ENCODE results near the gene PDZD7. TPM values are rescaled to one million over a fixed set of nuclear protein-coding genes. Genes with fewer than 3 reads are reported as not detected.

Gene PDZD7
- total and polyA plus RNA-seq, 2 donors (not counting 3 experiments of a cell fraction or from before 2014, with no cell fraction given) = 0.41 to 1.6 TPM

GRCh38 chr10:101033276-101033675 is 2.3 kb upstream of the PDZD7 start:
- ChIA-PET POLR2A (no interaction called here), CTCF (interaction anchor here (1.0 to 6.3 kb wide), 3 partner anchors 8 to 17 kb away, joined by 4 to 74 read pairs (median 66); no protein-coding TSS in a partner anchor)
- Histone ChIP-seq H4K20me1 (replicated peaks; ENCODE audit: control insufficient read depth, extremely low read depth, insufficient read depth, low read length) (no peaks in the 10 kb centered on the region), H3K36me3 (ENCODE audit: control insufficient read depth in 2 of 2, extremely low read depth in 1 of 2, insufficient read depth in 2 of 2, low read length in 2 of 2) (peaks cover 18 to 31% of the 10 kb centered on the region in 2 experiments), H3K4me3 (replicated peaks in 1 of 3; ENCODE audit: insufficient read depth in 1 of 3, low read depth in 1 of 3, low read length in 3 of 3) (peak overlapping the region in 2 of 3 experiments; percentile 71 to 77), H3K27me3 (ENCODE audit: control insufficient read depth in 2 of 2, insufficient read depth in 2 of 2, low read length in 2 of 2) (peaks cover 0 to 8% of the 10 kb centered on the region in 2 experiments), H3K4me2 (ENCODE audit: insufficient read depth, low read length) (peak overlapping the region; percentile 66), H2AFZ (ENCODE audit: low read depth, low read length) (no peak overlapping the region), H3K27ac (ENCODE audit: insufficient read depth, low read depth, low read length) (peak overlapping the region; percentile 91), H3K9me3 (replicated peaks; ENCODE audit: control insufficient read depth, insufficient read depth, low read length) (no peaks in the 10 kb centered on the region), H3K9me1 (replicated peaks; ENCODE audit: control insufficient read depth, extremely low read depth, insufficient read depth, low read length) (no peaks in the 10 kb centered on the region), H3K79me2 (ENCODE audit: control insufficient read depth, insufficient read depth, low read length) (peaks cover 11% of the 10 kb centered on the region), H3K4me1 (ENCODE audit: control insufficient read depth, extremely low read depth, insufficient read depth, low read length) (peaks cover 16% of the 10 kb centered on the region), H3K9ac (replicated peaks; ENCODE audit: extremely low read depth, insufficient read depth, low read length) (no peak overlapping the region)
- intact Hi-C loops (cut with micrococcal nuclease) (loop anchor here (2.0 to 5.0 kb wide), 2 partner anchors 14 to 34 kb away; no protein-coding TSS in a partner anchor), dilution Hi-C loops (cut with MboI; ENCODE audit: extremely low pct_ligation_motif_present, low sequenced_read_pairs) (no loop called here)
- TF ChIP-seq CTCF (IDR thresholded peaks at IDR 0.05; ENCODE audit: extremely low read depth in 1 of 2, insufficient read depth in 1 of 2, low read depth in 1 of 2, low read length in 2 of 2) = no peak
- TF ChIP-seq JUN (IDR thresholded peaks at IDR 0.05; ENCODE audit: borderline replicate concordance, insufficient read depth, insufficient read length, low read depth) = no peak
- TF ChIP-seq, protein P1, sequence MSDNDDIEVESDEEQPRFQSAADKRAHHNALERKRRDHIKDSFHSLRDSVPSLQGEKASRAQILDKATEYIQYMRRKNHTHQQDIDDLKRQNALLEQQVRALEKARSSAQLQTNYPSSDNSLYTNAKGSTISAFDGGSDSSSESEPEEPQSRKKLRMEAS (IDR thresholded peaks at IDR 0.05; ENCODE audit: insufficient read depth, insufficient read length) = no peak
- TF ChIP-seq EZH2 (IDR thresholded peaks at IDR 0.05; ENCODE audit: borderline replicate concordance, low read depth, low read length, severe bottlenecking) = no peak
- TF ChIP-seq MYC (IDR thresholded peaks at IDR 0.05; ENCODE audit: low read depth, low read length) = no peak
- no peak for TF ChIP-seq POLR2AphosphoS5 (IDR thresholded peaks at IDR 0.05; ENCODE audit: insufficient read depth, low read depth, low read length)
- TF ChIP-seq GATA2 (IDR thresholded peaks at IDR 0.05; ENCODE audit: insufficient read depth, insufficient read length, low read depth, low read length) = no peak
- TF ChIP-seq FOS (IDR thresholded peaks at IDR 0.05; ENCODE audit: borderline replicate concordance, insufficient read depth, low read length) = no peak
- no peak for TF ChIP-seq POLR2A (IDR thresholded peaks at IDR 0.05; ENCODE audit: low read depth, low read length)
- no TSS peak for BruUV-seq (replicated peaks)
- no peak for FAIRE-seq
- DNase-seq (ENCODE audit: low read depth, low spot score) = no peak

All from endothelial cell of umbilical vein (primary cell).